Body of pancreas (tissue), 4 donors: ENCODE measurements around the gene CACNG1. TPM values are rescaled to one million over a fixed set of nuclear protein-coding genes. Genes with fewer than 3 reads are reported as not detected.
A peak's percentile ranks its signal among the peaks of the same experiment; 100 is the strongest.

ENCODE experiments used
- ATAC-seq: fragments of 150-250 bp; one replicate; pipeline ENCODE4 v1.9.1; 2016
- DNase-seq, 4 donors: peaks; one replicate each; pipeline ENCODE4 v3.0.0-alpha.2; 2019
- H3K27ac ChIP-seq, 4 donors: fragments of 200-600 bp; sonication (generic); 1 replicate in 3 of 4; 2 replicates in 1 of 4; pipeline versions ENCODE4 v1.5.1 to v1.6.1; 2016 to 2019; ENCODE audit warnings: mild to moderate bottlenecking in 1 of 4, mixed read lengths in 1 of 4, moderate library complexity in 1 of 4
- H3K27me3 ChIP-seq, 2 donors: fragments of 200-600 bp; sonication (generic); one replicate each; pipeline ENCODE4 v1.6.0; 2016; ENCODE audit warnings: mild to moderate bottlenecking in 1 of 2
- H3K36me3 ChIP-seq, 2 donors: fragments of 200-600 bp; sonication (generic); replicated peaks in 1 of 2; 2 replicates each; pipeline ENCODE4 v1.5.1; 2016; ENCODE audit warnings: low read depth in 2 of 2; ENCODE audit not compliant: insufficient read depth in 1 of 2
- H3K4me1 ChIP-seq: fragments of 200-600 bp; sonication (generic); one replicate; pipeline ENCODE4 v1.6.0; 2016
- H3K4me3 ChIP-seq, 2 donors: fragments of 200-600 bp; sonication (generic); 1 replicate in 1 of 2; 2 replicates in 1 of 2; pipeline ENCODE4 v1.5.1; 2016 to 2019
- H3K9me3 ChIP-seq, 3 donors: fragments of 200-600 bp; sonication (generic); 1 replicate in 2 of 3; 2 replicates in 1 of 3; pipeline ENCODE4 v1.5.1; 2016
- POLR2A ChIP-seq, 3 donors: fragments of 450-650 bp; IDR thresholded peaks; one replicate each; pipeline ENCODE4 v1.6.1; 2016; ENCODE audit warnings: antibody characterized with exemption in 3 of 3, mild to moderate bottlenecking in 2 of 3
- WGBS, 2 donors: methylation state at CpG; one replicate each; pipeline ENCODE4 v1.1.5; 2017; 5-methylcytosine and 5-hydroxymethylcytosine counted together
- intact Hi-C: fragments of 100-400 bp; cut with DNase I; formaldehyde crosslinking; loops from one replicate; pipeline ENCODE4 v1.15.1; 2023
- total RNA-seq, 2 donors: library from RNA; depleted of rRNA; stranded (reverse); fragments of >200 nt; gene quantifications; one replicate each; pipeline ENCODE4 v1.1.0, GENCODE V29; 2016
- TF ChIP-seq, protein P1 (sequence below), 7 experiments: fragments of 450-650 bp in 4 of 7; fragments of 200-600 bp in 3 of 7; sonication (generic) in 3 of 7; IDR thresholded peaks; one replicate each; pipeline ENCODE4 v1.5.1; 2016 to 2019; ENCODE audit warnings: antibody characterized with exemption in 7 of 7

Gene CACNG1
- total RNA-seq, 2 donors from 2014 or later = not detected

DNA sequence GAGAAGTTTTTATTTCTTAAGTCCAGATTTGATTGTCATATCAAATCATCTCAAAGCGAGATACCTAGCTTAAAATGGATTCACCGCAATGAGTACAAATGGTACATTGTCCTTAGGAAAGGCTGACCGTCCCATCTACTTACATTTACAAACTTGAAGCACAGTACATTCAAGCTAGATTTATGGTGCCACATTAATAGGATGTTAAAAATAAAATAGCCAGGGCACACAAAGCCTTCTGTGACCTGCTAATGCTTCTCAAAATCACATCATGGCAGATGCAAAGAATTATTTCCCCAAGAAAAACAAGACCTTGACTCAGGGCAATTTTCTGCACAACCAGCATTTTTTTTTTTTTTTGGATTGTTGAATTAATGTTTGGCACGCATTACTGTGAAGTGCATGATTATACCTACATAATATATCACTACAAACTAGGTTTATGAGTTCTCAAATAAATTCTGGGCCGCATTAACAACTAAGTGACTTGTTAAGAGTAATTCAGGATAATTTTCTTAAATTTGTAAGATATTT, 25.3 kb downstream of the CACNG1 start:
- TF ChIP-seq POLR2A (IDR thresholded peaks at IDR 0.05) = no peak
- TF ChIP-seq, protein P1, sequence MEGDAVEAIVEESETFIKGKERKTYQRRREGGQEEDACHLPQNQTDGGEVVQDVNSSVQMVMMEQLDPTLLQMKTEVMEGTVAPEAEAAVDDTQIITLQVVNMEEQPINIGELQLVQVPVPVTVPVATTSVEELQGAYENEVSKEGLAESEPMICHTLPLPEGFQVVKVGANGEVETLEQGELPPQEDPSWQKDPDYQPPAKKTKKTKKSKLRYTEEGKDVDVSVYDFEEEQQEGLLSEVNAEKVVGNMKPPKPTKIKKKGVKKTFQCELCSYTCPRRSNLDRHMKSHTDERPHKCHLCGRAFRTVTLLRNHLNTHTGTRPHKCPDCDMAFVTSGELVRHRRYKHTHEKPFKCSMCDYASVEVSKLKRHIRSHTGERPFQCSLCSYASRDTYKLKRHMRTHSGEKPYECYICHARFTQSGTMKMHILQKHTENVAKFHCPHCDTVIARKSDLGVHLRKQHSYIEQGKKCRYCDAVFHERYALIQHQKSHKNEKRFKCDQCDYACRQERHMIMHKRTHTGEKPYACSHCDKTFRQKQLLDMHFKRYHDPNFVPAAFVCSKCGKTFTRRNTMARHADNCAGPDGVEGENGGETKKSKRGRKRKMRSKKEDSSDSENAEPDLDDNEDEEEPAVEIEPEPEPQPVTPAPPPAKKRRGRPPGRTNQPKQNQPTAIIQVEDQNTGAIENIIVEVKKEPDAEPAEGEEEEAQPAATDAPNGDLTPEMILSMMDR (IDR thresholded peaks at IDR 0.05) = no peak
- WGBS, 2 donors = 92 to 96% methylated on average over 5 of the region's 5 CpGs
- H3K36me3 ChIP-seq = no peaks in the 10 kb centered on the region
- no peak overlapping the region for H3K27ac ChIP-seq
- no peak overlapping the region for H3K4me3 ChIP-seq
- no peaks in the 10 kb centered on the region for H3K9me3 ChIP-seq
- no peaks in the 10 kb centered on the region for H3K27me3 ChIP-seq
- ATAC-seq = no peak
- H3K4me1 ChIP-seq = peaks cover 16% of the 10 kb centered on the region
- intact Hi-C loops = no loop called here
- no peak for DNase-seq

DNA sequence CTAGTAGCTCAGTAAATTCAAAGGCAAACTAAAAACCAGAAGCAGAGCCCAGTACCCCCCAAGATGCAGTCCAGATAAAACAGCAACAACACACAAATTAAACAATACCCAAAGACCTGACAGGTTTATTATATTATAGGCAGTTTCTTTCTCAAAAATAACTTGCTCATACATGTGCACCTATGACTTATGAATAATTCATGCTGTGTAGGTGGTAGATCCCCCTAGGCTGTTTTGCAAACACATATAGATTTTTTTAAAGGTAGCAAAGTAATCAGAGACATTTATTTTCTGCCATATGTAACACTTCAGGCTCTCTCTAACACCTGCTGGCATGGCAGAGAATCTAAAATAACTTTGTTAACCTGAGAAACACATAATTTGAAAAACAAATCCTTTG, 27.2 kb downstream of the CACNG1 start:
- no peaks in the 10 kb centered on the region for H3K36me3 ChIP-seq
- H3K4me3 ChIP-seq = no peak overlapping the region

DNA sequence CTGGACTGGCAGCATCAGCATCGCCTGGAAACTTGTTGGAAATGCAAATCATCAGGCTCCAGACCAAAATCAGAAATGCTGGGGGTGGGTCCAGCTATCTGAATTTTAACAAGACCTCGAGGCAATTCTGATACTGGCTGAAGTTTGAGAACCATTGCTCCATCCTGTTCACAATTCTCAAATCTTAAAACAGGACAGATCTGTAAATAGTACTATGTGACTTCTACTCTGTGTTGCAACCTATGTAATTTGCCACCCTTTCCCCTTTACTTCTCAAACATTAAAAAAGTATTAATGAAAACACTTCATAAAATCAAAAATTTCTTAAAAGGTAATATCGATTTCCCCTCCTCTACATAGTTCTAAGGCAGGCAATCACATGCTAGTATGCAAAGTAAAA, 28.5 kb downstream of the CACNG1 start:
- TF ChIP-seq POLR2A (IDR thresholded peaks at IDR 0.05) = no peak
- TF ChIP-seq, protein P1 (IDR thresholded peaks at IDR 0.05) = no peak
- Histone ChIP-seq H3K9me3 (no peaks in the 10 kb centered on the region), H3K4me3 (no peak overlapping the region), H3K4me1 (peaks cover 42% of the 10 kb centered on the region), H3K27me3 (no peaks in the 10 kb centered on the region), H3K27ac (no peak overlapping the region), H3K36me3 (no peaks in the 10 kb centered on the region)
- WGBS, 2 donors = 62 to 79% methylated on average over 3 of the region's 3 CpGs
- no peak for ATAC-seq
- DNase-seq = no peak
- intact Hi-C loops = no loop called here

More for the DNA sequence above, 27.2 kb downstream of the CACNG1 start:
- TF ChIP-seq, protein P1 (IDR thresholded peaks at IDR 0.05) = no peak
- TF ChIP-seq POLR2A (IDR thresholded peaks at IDR 0.05) = no peak
- Histone ChIP-seq H3K9me3 (no peaks in the 10 kb centered on the region), H3K27ac (no peak overlapping the region), H3K27me3 (no peaks in the 10 kb centered on the region), H3K4me1 (peaks cover 34% of the 10 kb centered on the region)
- DNase-seq (no peak), ATAC-seq (no peak)
- intact Hi-C loops = no loop called here

- ATAC-seq = peak; percentile 54
These were observed 30.4 kb downstream of the CACNG1 start for GRCh38 chr17:67074781-67075180.

More at GRCh38 chr17:67074781-67075180, 30.4 kb downstream of the CACNG1 start:
- intact Hi-C loops = no loop called here
- Histone ChIP-seq H3K36me3 (no peaks in the 10 kb centered on the region), H3K4me3 (no peak overlapping the region), H3K9me3 (no peaks in the 10 kb centered on the region), H3K4me1 (peaks cover 42% of the 10 kb centered on the region), H3K27me3 (no peaks in the 10 kb centered on the region), H3K27ac (peak overlapping the region in 3 of 4 donors; percentile 16 to 84 (median 41))
- WGBS, 2 donors = 16 to 21% methylated on average over 3 of the region's 3 CpGs
- DNase-seq = no peak
- no peak for TF ChIP-seq POLR2A (IDR thresholded peaks at IDR 0.05)
- TF ChIP-seq, protein P1 (IDR thresholded peaks at IDR 0.05) = no peak
